HepG2 (cell line): Measurements from ENCODE around the gene STX12.

Experiments used
- HNRNPK ChIP-seq: fragments of 200-400 bp; formaldehyde crosslinking; IDR thresholded peaks from 2 replicates; pipeline ENCODE4 v1.6.1; 2018; ENCODE audit warnings: low read length, low read depth, moderate library complexity, mild to moderate bottlenecking; ENCODE audit not compliant: poor library complexity, severe bottlenecking
- MEIS2 ChIP-seq: sonication (generic); formaldehyde crosslinking; IDR thresholded peaks from 2 replicates; pipeline ENCODE4 v1.9.0; 2021; ENCODE audit warnings: mild to moderate bottlenecking, missing genetic modification reagents
- PRPF4 ChIP-seq: fragments of 200-400 bp; formaldehyde crosslinking; IDR thresholded peaks from 2 replicates; pipeline ENCODE4 v1.6.1; 2016; ENCODE audit warnings: low read length, low read depth; ENCODE audit not compliant: poor library complexity, severe bottlenecking
- TF ChIP-seq, protein P1 (sequence below): sonication (generic); formaldehyde crosslinking; IDR thresholded peaks from 2 replicates; pipeline ENCODE4 v1.4.0; 2020; ENCODE audit warnings: low read depth, mild to moderate bottlenecking, missing genetic modification reagents

DNA sequence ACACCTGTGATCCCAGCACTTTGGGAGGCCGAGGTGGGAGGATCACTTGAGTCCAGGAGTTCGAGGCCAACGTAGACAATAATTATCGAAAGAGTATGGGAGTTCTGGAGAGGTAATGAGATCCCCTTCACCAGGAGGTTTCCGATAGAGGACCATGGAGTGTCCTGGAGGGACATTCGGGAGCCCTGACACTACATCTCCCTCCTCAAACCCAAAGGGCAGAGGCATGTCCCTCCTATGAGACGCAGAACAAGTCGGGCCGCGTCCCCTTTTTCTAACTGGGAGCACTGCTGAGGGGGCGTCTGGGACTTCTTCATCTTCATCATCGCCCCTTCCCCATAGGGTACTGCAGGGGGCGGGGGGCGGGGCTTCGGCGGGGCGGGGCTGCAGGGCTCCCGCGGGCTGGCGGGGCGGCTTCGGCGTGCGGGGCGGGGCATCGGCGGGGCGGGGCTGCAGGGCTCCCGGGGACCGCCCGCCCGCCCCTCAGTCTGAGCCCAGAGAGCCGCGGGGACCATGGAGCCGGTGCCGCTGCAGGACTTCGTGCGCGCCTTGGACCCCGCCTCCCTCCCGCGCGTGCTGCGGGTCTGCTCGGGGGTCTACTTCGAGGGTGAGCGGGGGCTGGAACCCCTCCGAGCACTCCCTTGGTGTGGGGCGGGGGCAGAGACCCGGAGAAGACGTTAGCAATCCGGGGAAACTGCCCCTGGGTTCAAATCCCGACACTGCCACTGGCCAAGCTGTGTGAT, 99.2 kb downstream of the STX12 start, which contains the start of gene THEMIS2:
- TF ChIP-seq PRPF4 (no peak), HNRNPK (no peak), MEIS2 (CRISPR knock-in tag) (0 out of 2 replicates have a peak, but pooled peaks have one; percentile 0)
- TF ChIP-seq, protein P1, sequence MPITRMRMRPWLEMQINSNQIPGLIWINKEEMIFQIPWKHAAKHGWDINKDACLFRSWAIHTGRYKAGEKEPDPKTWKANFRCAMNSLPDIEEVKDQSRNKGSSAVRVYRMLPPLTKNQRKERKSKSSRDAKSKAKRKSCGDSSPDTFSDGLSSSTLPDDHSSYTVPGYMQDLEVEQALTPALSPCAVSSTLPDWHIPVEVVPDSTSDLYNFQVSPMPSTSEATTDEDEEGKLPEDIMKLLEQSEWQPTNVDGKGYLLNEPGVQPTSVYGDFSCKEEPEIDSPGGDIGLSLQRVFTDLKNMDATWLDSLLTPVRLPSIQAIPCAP (CRISPR knock-in tag): no peak
